ENCODE data around the gene AGO1. TPM values are rescaled to one million over a fixed set of nuclear protein-coding genes. Genes with fewer than 3 reads are reported as not detected.

The AGO1 gene
- total RNA-seq, 1 donor from 2014 or later = 50.7 TPM

GRCh38 chr1:35894656-35895055, 11.6 kb downstream of the AGO1 start:
- no peaks in the 10 kb centered on the region for H3K27me3 Mint-ChIP-seq (ENCODE audit: low read depth)
- H3K36me3 Mint-ChIP-seq = peaks cover 34% of the 10 kb centered on the region
- H3K9me3 Mint-ChIP-seq = no peaks in the 10 kb centered on the region
- DNase-seq (ENCODE audit: low spot score in 2 of 2, unreplicated experiment in 2 of 2) = no peak
- H3K4me3 Mint-ChIP-seq = no peak overlapping the region
- TF ChIP-seq, protein P1, sequence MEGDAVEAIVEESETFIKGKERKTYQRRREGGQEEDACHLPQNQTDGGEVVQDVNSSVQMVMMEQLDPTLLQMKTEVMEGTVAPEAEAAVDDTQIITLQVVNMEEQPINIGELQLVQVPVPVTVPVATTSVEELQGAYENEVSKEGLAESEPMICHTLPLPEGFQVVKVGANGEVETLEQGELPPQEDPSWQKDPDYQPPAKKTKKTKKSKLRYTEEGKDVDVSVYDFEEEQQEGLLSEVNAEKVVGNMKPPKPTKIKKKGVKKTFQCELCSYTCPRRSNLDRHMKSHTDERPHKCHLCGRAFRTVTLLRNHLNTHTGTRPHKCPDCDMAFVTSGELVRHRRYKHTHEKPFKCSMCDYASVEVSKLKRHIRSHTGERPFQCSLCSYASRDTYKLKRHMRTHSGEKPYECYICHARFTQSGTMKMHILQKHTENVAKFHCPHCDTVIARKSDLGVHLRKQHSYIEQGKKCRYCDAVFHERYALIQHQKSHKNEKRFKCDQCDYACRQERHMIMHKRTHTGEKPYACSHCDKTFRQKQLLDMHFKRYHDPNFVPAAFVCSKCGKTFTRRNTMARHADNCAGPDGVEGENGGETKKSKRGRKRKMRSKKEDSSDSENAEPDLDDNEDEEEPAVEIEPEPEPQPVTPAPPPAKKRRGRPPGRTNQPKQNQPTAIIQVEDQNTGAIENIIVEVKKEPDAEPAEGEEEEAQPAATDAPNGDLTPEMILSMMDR (IDR thresholded peaks at IDR 0.05; ENCODE audit: unreplicated experiment) = no peak
- no peaks in the 10 kb centered on the region for H3K4me1 Mint-ChIP-seq
- no peak overlapping the region for H3K27ac Mint-ChIP-seq

GRCh38 chr1:35899941-35900340, 16.9 kb downstream of the AGO1 start:
- H3K27ac Mint-ChIP-seq = no peak overlapping the region
- DNase-seq (ENCODE audit: low spot score in 2 of 2, unreplicated experiment in 2 of 2) = no peak
- no peak overlapping the region for H3K4me3 Mint-ChIP-seq
- no peaks in the 10 kb centered on the region for H3K4me1 Mint-ChIP-seq
- peaks cover 49% of the 10 kb centered on the region for H3K36me3 Mint-ChIP-seq
- TF ChIP-seq, protein P1 (IDR thresholded peaks at IDR 0.05; ENCODE audit: unreplicated experiment) = no peak
- no peaks in the 10 kb centered on the region for H3K9me3 Mint-ChIP-seq
- no peaks in the 10 kb centered on the region for H3K27me3 Mint-ChIP-seq (ENCODE audit: low read depth)

DNA sequence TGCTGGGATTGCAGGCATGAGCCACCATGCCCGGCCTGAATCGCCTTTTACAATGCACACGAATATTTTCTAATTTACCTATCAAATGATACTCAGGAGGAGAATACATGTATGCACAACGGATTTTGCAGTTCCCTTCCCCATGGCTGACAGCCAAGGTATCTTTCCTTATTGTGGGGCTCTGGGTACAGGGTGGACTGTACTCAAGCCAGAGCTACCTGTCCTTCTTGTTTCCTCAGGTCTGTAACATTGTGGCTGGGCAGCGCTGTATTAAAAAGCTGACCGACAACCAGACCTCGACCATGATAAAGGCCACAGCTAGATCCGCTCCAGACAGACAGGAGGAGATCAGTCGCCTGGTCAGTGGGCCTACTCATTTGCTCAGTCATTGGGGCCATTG, 18.2 kb downstream of the AGO1 start:
- TF ChIP-seq, protein P1 (IDR thresholded peaks at IDR 0.05; ENCODE audit: unreplicated experiment) = no peak
- H3K27me3 Mint-ChIP-seq (ENCODE audit: low read depth) = no peaks in the 10 kb centered on the region
- H3K36me3 Mint-ChIP-seq = peaks cover 45% of the 10 kb centered on the region
- DNase-seq (ENCODE audit: low spot score in 2 of 2, unreplicated experiment in 2 of 2) = no peak
- H3K4me1 Mint-ChIP-seq = no peaks in the 10 kb centered on the region
- H3K27ac Mint-ChIP-seq = no peak overlapping the region
- no peaks in the 10 kb centered on the region for H3K9me3 Mint-ChIP-seq
- H3K4me3 Mint-ChIP-seq = no peak overlapping the region

GRCh38 chr1:35902671-35903070, 19.7 kb downstream of the AGO1 start:
- Mint-ChIP-seq H3K4me1 (no peaks in the 10 kb centered on the region), H3K27me3 (ENCODE audit: low read depth) (no peaks in the 10 kb centered on the region), H3K9me3 (no peaks in the 10 kb centered on the region), H3K36me3 (peaks cover 45% of the 10 kb centered on the region), H3K27ac (no peak overlapping the region), H3K4me3 (no peak overlapping the region)
- TF ChIP-seq, protein P1 (IDR thresholded peaks at IDR 0.05; ENCODE audit: unreplicated experiment) = no peak
- DNase-seq (ENCODE audit: low spot score in 2 of 2, unreplicated experiment in 2 of 2) = no peak

DNA sequence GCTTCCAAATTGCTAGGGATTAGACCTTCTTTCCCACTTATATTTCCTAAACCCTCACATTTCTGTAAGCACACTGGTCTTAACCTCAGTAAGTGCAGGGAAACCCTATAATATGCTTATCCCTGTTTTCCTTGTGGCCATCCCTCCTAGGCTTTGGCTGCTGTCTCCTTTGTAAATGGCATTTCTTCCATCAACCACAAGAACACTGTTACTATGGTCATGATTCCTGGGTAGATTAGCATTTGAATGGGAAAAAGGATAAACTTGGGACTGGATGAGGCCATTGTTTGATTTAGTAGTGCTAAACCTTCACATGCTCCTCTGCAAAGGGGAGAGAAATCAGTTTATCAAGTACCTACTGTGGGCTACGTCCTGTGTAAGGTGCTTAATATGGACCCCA, 31.7 kb downstream of the AGO1 start:
- no peak for DNase-seq (ENCODE audit: low spot score in 2 of 2, unreplicated experiment in 2 of 2)
- no peak overlapping the region for H3K27ac Mint-ChIP-seq
- no peaks in the 10 kb centered on the region for H3K9me3 Mint-ChIP-seq
- no peak overlapping the region for H3K4me3 Mint-ChIP-seq
- H3K27me3 Mint-ChIP-seq (ENCODE audit: low read depth) = no peaks in the 10 kb centered on the region
- peaks cover 60% of the 10 kb centered on the region for H3K36me3 Mint-ChIP-seq
- TF ChIP-seq, protein P1 (IDR thresholded peaks at IDR 0.05; ENCODE audit: unreplicated experiment) = no peak
- H3K4me1 Mint-ChIP-seq = peaks cover 4% of the 10 kb centered on the region

GRCh38 chr1:35915693-35916092, 32.7 kb downstream of the AGO1 start:
- Mint-ChIP-seq H3K4me1 (peaks cover 4% of the 10 kb centered on the region), H3K27me3 (ENCODE audit: low read depth) (no peaks in the 10 kb centered on the region), H3K4me3 (no peak overlapping the region), H3K36me3 (peaks cover 69% of the 10 kb centered on the region), H3K9me3 (no peaks in the 10 kb centered on the region), H3K27ac (peak overlapping the region; percentile 8)
- TF ChIP-seq, protein P1 (IDR thresholded peaks at IDR 0.05; ENCODE audit: unreplicated experiment) = no peak
- no peak for DNase-seq (ENCODE audit: low spot score in 2 of 2, unreplicated experiment in 2 of 2)
